GM12878 (cell line): Measurements from ENCODE around the gene PKP4. TPM values are rescaled to one million over a fixed set of nuclear protein-coding genes. Genes with fewer than 3 reads are reported as not detected.

ENCODE experiments used
- CREB1 ChIP-seq: IDR thresholded peaks from 2 replicates; pipeline ENCODE4 v1.6.1; 2012; ENCODE audit warnings: low read depth, mild to moderate bottlenecking, inconsistent platforms
- KDM1A ChIP-seq: fragments of 200-600 bp; sonication (generic); IDR thresholded peaks from 2 replicates; pipeline ENCODE4 v1.6.1; 2016; ENCODE audit warnings: borderline replicate concordance
- SREBF1 ChIP-seq: IDR thresholded peaks from 2 replicates; pipeline ENCODE4 v1.6.1; 2012; ENCODE audit warnings: mild to moderate bottlenecking, low read length
- polyA plus RNA-seq, 11 experiments: library from polyadenylated mRNA; depleted of rRNA in 4 of 11; unstranded in 6 of 11; stranded (reverse) in 5 of 11; fragments of >200 nt; fragmentation: Nextera tagmentation in 4 of 11; fragmentation: Illumina TruSeq in 1 of 11; extraction: Ambion mirVana in 4 of 11; extraction: Trizol in 1 of 11; gene quantifications; 1 replicate in 1 of 11; 2 replicates in 10 of 11; pipeline versions ENCODE4 v1.2.1 to v1.2.3, GENCODE V29; 2011 to 2016; ENCODE audit warnings: inconsistent platforms in 2 of 11, missing spikeins in 2 of 11, low read depth in 1 of 11
- total RNA-seq, 4 experiments: library from RNA; depleted of rRNA in 3 of 4; stranded (reverse); fragments of >200 nt in 3 of 4; fragmentation: Illumina TruSeq in 1 of 4; extraction: Trizol in 1 of 4; gene quantifications; 2 replicates each; pipeline versions ENCODE4 v1.2.1 to v1.2.3, GENCODE V29; 2013 to 2021
- TF ChIP-seq, protein P1 (sequence below): fragments of 450-650 bp; IDR thresholded peaks from 2 replicates; pipeline ENCODE4 v1.6.1; 2016; ENCODE audit warnings: mild to moderate bottlenecking, moderate library complexity, borderline replicate concordance
- TF ChIP-seq, protein P2 (sequence below): fragments of 450-650 bp; IDR thresholded peaks from 2 replicates; pipeline ENCODE4 v1.6.1; 2017; ENCODE audit warnings: borderline replicate concordance

The PKP4 gene
- total and polyA plus RNA-seq, 10 of the 15 experiments (the other 5 are each of a cell fraction or from before 2014, with no cell fraction given): 4.8 to 35.8 (median 17.7) TPM

DNA sequence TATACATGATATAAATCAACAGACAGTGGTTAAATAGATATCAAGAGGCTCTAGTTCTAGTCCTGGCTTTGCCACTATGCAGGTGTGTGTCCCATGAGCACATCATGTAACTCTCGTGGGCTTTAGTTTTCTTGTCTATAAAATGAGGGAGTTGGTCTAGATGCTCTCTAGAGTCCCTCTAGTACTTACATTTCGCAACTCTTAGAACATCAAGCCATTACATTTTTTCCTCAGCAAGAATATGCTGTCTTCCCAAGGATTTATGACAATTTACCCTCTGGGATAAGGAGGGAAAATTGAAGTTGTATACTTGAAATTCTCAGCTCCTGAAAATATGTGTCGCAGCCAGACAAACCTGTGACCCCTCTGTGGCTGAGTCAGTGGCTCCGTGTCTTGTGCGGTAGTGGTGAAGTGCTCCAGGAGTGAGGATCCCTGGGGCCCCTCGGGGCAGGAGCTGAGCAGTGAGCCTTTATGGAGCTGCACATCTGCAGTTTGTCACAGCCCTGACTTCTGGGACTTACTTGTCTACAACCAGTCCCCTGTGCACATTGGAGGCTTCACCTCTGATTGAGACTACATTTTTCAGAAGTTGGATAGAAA is 6.8 kb downstream of the PKP4 start (continued):
- TF ChIP-seq, protein P1, sequence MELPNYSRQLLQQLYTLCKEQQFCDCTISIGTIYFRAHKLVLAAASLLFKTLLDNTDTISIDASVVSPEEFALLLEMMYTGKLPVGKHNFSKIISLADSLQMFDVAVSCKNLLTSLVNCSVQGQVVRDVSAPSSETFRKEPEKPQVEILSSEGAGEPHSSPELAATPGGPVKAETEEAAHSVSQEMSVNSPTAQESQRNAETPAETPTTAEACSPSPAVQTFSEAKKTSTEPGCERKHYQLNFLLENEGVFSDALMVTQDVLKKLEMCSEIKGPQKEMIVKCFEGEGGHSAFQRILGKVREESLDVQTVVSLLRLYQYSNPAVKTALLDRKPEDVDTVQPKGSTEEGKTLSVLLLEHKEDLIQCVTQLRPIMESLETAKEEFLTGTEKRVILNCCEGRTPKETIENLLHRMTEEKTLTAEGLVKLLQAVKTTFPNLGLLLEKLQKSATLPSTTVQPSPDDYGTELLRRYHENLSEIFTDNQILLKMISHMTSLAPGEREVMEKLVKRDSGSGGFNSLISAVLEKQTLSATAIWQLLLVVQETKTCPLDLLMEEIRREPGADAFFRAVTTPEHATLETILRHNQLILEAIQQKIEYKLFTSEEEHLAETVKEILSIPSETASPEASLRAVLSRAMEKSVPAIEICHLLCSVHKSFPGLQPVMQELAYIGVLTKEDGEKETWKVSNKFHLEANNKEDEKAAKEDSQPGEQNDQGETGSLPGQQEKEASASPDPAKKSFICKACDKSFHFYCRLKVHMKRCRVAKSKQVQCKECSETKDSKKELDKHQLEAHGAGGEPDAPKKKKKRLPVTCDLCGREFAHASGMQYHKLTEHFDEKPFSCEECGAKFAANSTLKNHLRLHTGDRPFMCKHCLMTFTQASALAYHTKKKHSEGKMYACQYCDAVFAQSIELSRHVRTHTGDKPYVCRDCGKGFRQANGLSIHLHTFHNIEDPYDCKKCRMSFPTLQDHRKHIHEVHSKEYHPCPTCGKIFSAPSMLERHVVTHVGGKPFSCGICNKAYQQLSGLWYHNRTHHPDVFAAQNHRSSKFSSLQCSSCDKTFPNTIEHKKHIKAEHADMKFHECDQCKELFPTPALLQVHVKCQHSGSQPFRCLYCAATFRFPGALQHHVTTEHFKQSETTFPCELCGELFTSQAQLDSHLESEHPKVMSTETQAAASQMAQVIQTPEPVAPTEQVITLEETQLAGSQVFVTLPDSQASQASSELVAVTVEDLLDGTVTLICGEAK: no peak
- TF ChIP-seq, protein P2, sequence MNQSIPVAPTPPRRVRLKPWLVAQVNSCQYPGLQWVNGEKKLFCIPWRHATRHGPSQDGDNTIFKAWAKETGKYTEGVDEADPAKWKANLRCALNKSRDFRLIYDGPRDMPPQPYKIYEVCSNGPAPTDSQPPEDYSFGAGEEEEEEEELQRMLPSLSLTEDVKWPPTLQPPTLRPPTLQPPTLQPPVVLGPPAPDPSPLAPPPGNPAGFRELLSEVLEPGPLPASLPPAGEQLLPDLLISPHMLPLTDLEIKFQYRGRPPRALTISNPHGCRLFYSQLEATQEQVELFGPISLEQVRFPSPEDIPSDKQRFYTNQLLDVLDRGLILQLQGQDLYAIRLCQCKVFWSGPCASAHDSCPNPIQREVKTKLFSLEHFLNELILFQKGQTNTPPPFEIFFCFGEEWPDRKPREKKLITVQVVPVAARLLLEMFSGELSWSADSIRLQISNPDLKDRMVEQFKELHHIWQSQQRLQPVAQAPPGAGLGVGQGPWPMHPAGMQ: no peak
- TF ChIP-seq SREBF1: no peak
- no peak for TF ChIP-seq KDM1A
- no peak for TF ChIP-seq CREB1
